Measurements from ENCODE around the gene HOXA5.

GRCh38 chr7:27141137-27141922, 2.2 kb downstream of the HOXA5 start:
- TF ChIP-seq GATA2 (IDR thresholded peaks at IDR 0.05; ENCODE audit: low read depth, low read length): no peak
- no peak for TF ChIP-seq GATA3 (IDR thresholded peaks at IDR 0.05; ENCODE audit: low read depth, low read length)

Data from SH-SY5Y (cell line).